Testis (tissue), 2 donors: ENCODE data around the gene DOCK7.

Source experiments
- POLR2A ChIP-seq: fragments of 450-650 bp; IDR thresholded peaks from one replicate; pipeline ENCODE4 v1.6.1; 2017; ENCODE audit warnings: antibody characterized with exemption, mild to moderate bottlenecking, moderate library complexity
- TF ChIP-seq, protein P1 (sequence below), 3 experiments: fragments of 450-650 bp in 2 of 3; fragments of 200-600 bp in 1 of 3; sonication (generic) in 1 of 3; IDR thresholded peaks; one replicate each; pipeline ENCODE4 v1.5.1; 2016 to 2019; ENCODE audit warnings: antibody characterized with exemption in 3 of 3, mild to moderate bottlenecking in 2 of 3, moderate library complexity in 1 of 3

- TF ChIP-seq, protein P1, sequence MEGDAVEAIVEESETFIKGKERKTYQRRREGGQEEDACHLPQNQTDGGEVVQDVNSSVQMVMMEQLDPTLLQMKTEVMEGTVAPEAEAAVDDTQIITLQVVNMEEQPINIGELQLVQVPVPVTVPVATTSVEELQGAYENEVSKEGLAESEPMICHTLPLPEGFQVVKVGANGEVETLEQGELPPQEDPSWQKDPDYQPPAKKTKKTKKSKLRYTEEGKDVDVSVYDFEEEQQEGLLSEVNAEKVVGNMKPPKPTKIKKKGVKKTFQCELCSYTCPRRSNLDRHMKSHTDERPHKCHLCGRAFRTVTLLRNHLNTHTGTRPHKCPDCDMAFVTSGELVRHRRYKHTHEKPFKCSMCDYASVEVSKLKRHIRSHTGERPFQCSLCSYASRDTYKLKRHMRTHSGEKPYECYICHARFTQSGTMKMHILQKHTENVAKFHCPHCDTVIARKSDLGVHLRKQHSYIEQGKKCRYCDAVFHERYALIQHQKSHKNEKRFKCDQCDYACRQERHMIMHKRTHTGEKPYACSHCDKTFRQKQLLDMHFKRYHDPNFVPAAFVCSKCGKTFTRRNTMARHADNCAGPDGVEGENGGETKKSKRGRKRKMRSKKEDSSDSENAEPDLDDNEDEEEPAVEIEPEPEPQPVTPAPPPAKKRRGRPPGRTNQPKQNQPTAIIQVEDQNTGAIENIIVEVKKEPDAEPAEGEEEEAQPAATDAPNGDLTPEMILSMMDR (IDR thresholded peaks at IDR 0.05), result no peak
- TF ChIP-seq POLR2A, result no peak
Measured at GRCh38 chr1:62722796-62723195, 34.6 kb upstream of the DOCK7 start.
